ENCODE results near the gene AJAP1.

The AJAP1 gene

DNA sequence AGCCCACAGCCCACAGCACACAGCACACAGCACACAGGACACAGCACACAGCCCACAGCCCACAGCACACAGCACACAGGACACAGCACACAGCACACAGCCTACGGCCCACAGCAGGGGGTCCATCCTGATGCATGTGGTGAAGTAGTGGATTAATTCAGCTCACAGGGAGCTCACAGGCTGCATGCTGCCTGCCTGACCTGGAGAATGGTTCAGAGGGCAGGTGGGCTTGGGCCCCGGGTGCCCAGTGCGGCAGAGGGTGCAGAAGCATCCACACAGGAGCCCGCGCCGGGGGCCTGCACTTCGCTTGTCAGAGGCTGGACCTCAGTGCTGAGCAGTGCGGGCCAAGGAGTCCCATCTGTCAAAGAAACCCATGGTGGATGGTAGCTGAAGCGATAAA is 21.1 kb upstream of the AJAP1 start:
- DNase-seq = no peak

DNA sequence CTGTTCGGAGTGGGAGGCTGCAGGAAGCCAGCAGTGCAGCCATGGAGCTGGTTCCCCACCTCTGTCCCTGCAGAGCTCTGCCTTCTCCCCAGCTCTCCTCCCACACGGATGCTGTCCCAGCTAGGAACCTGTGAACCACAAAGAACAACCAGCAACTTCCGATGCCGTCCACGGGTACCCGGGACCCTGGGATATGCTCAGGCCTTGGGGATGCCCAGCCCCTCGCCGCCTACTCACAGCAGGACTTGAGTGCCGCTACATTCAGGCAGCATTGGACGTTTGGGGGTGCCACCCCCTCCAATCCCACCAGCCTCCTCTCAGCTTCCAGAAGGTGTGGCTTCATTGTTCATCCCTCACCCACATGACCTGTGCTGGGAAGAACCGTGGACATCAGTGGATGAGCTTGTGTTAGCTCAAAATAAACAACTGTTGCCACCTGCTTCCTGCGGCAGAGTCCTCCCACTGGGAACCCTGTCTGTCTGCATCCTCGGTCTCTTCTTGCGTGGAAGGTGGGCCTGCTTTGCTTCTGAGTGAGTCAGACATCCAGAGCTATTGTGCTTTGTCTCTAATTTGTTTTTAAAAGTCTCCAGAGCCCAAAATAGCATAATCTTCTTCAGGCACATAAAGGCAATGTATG is 20.1 kb upstream of the AJAP1 start:
- DNase-seq = no peak

DNA sequence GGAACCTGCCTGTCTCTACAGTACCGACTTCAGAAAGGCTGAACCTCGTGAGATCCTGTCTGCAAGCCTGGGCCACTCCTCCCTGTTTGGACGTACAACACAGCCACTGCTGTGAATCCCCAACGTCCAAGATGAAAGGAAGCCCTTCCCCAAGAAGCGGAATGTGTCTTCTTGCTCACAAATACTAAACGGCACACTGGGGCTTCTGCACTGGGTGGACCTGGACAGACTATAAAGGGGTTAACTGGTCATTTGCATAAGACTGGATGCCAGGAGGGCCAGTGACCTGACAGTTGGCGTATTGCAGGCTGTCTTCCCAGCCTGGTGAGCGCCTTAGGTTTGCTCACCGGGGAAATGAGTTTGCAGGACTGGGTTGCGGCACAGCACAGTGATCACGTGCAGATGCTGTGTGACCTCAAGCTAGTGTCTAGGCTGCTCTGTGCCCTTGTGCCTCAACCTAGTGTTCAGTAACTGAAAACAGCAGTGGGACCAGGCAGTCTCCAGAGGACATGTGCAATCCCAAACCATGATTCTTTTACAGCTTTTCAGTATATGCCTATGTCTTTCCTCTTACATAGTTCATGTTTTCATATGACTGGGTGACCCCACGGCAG is 19.5 kb upstream of the AJAP1 start:
- no peak for DNase-seq

DNA sequence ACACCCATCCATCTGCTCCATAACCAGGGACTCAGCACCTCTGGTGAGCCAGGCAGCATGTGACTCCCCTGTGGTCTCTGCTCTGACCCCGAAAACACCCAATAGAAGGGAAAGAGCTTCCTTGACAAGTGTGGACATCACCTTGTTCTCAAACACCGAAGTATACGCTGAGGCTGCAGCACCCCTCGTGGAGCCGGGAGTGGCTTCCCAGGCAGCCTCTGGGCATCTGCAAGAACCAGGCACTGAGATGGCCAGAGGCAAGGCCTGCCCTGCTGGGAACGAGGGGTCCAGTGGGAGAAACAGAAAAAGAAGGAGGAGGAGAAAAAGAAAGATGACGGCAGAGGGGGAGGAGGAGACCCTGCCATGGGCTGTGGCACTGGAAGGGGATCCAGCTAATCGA is 18.2 kb upstream of the AJAP1 start:
- no peak for DNase-seq

DNA sequence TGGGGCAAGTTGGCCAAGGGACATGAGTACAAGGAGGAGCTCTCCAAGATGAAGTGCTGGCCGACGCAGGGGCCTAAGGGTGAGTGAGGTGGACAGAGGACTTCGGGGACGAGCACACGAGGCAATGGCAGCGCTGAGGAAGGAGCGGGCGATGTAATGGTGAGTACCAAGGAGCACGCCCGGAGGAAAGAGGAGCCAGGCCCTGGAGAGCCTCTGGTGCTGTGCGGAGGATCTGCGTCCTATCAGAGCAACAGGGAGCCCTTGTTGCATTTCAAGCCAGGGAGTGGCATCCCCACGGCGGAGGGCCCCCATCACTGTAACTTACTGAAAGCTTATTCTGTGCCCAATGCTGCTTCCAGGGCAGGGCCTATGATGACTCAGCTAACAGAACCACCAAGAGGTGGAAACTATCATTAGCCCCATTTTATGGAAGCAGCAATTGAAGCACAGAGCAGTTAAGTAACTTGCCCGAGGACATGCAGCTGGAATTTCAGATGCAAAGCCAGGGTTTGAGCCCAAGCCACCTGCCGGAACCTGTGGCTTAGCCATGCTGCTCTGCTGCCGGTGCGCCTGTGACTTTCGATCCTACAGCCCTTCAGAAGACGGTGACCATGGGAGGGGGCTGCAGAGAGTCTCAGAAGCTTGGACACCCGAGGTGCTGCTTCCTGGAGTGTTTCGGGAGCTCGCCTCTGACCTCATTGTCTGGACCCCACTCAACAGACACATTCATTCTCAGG is 17.6 kb upstream of the AJAP1 start:
- DNase-seq = no peak

DNA sequence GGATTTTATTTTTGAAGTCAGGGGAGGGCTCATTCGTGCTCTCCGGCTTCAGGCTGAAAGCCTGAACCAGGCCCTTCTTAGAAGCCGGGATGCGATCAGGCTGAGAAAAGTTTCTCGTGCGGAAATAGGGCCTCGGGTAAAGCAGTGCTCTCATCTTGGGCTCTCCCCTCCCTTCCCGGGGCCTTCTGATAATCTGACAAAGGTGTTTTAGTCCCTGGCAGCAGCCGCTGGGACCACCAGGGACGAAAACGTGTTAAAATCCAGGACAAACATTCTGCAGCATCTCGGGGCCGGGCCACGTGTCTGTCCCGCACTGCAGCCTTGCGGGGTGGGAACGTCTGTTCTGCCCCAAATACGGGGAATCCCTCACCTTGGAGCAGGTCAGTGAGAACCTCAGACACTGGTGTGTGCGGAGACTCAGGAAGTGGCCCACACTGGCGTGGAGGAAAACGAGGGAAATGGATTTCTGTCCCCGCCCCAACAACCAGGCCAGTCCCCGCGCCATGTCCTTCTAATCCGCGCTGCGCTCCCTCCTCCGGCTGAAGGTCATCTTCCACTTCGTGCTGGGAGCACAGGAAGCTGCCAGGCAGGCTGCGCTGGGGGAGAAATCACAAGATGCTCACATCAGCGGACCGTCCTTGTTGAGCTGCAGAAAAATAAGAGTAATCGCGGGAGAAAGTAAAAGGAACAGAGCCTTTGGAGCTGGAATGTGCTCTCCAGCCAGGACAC is 16.6 kb upstream of the AJAP1 start:
- no peak for DNase-seq

DNA sequence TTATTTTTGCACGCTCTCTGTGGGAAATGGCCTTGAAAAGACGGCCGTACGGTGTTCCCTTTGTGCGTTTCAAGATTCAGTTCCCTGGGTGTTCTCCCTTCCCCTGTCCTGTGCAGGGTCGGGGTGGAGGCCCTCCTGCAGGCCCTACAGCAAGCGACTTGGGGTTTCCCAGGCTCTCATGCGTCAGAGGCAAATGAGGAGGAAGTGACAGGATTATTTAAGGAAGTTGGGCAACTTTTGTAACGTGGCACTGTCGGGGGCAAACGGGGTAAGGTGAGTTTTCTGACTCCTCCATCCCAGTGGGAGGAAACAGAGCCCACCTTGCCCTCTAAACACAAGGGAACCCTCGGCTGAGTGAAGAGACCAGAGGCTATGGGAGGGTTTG is 16.1 kb upstream of the AJAP1 start:
- no peak for DNase-seq

DNA sequence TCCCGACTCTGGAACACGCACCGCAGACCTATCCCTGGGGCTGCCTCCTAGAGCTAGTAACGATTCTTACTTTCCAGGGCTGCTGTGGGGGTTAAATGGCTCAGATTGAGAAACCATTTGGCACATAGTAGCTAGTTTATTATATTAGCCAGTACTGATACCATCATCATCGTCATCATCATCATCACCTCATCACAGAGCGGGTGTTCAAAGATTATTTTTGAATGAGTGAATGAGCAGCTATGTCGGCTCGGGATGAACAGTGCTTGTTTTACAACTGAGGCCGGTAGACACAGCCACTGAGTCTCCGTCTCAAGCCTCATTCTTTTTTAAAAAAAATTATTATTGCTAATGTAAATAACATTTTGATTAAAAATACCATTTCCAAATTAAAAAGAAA is 13.5 kb upstream of the AJAP1 start:
- DNase-seq = no peak

DNA sequence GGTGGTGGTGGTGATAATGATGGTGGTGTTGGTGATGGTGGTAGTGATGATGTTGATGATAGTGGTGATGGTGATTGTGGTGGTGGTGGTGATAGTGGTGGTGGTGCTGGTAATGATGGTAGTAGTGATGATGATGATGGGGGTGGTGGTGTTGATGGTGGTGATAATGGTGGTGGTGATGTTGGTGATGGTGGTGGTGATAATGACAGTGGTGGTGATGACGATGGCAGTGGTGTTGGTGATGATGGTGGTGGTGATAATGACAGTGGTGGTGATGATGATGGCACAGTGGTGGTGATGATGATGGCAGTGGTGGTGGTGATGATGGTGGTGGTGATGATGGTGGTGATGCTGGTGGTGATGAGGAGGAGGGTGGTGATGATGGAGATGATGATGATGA is 7.0 kb upstream of the AJAP1 start:
- no peak for DNase-seq

DNA sequence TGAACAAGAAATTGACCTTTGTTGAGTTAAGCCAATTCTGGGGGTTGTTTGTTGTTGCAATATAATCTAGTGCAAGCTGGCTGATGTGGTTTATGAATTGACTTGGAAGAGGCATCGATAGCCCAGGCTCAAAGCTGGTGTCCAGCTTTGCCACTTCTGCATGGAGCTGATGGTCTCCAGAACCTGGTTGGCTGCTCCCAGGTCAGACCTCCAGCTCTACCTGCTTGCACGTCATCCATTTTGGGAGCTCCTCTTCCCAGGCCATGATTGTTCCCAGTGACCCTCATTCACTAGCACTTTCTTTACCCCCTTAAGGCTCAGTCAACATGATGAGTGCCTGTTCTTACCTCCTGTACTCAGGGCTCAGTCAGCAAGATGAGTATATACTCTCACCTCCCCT is 5.8 kb upstream of the AJAP1 start:
- DNase-seq = no peak

DNA sequence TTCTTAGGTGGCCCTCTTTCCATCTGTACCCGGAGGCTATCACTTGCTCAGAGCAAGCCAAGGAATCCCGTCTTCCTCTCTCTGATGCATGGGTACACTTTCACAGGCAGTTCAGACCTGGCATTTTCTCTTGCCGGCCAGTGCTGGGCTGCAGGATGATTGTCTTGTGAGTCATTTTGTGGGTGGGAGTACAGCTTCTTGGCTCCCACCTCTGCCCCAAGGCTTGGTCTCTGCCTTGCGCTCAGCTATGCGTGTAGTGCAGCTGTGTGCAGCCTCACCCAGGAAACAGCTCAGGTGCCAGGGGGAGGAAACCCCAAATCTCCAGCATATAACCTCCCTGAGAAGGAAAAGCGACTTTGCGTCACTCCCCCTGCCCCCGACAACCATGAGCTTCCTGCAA is 3.9 kb upstream of the AJAP1 start:
- no peak for DNase-seq

DNA sequence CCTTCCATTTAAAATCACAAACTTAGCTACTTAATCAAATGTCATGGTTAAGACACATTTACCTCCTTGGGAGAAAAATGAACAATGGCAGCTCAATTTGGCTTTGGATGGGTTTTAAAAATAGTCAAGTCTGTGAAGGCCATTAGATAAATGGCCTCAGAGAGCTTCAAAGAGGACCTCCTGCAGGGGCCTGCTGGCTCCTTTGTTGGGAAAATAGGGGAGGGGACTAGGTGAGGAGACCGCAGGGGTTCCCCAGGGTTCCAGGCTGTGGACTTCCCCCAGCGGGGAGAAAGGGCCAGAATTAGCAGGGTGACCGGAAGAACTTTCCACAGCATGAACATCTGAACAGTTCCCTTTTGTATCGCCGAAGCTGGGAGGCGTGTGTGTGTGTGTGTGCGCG is 3.4 kb upstream of the AJAP1 start:
- DNase-seq = no peak

DNA sequence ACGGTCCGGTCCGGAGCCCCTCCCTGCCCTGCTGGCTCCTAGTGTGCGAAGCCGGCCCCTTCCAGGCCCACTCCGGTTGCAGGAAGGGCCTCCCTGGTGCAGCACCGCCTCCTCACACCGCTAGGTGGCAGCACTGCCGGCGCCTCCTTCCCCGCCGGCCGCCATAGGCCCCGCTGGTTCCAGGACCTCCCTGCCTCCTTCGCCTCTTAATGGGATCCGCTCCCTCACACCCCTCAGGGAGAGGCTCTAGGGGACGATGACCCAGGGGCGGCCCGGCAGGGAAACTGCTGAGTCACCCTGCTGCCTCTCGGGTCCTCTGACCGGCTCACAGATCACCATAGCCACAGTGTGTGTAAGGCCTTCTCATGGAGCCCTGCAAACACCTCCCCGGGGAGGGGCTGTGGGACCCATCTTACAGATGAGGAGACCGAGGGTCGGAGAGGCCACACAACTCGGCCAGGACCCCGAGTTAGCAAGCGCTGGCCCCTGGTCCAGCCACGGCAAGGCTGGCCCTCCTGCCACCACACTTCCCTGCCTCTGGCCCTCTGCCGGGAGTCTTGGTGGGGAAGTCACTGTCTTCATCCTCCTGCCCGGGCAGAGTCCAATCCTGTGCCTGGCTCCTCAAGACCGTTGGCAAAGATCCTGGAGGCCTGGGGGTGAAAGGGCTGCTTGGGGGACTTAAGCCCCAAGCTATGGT is 1.6 kb upstream of the AJAP1 start:
- DNase-seq = peak; percentile 39

DNA sequence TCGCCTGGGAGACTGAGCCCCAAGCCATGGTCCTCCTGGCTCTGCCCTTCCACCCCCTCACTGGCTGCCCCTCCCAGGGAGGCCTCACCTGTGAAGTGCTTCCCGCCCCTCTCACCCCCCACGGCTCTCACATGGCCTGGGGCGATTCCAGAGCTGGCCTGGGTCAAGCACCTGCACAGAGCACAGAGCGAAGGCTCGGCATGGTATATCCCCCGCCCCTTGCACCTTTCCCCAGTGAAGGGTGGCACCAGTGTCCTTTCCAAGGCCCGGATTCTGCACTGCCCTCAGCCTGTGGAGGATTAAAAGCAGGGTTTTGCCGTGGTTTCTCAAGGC is 1.1 kb upstream of the AJAP1 start:
- no peak for DNase-seq

DNA sequence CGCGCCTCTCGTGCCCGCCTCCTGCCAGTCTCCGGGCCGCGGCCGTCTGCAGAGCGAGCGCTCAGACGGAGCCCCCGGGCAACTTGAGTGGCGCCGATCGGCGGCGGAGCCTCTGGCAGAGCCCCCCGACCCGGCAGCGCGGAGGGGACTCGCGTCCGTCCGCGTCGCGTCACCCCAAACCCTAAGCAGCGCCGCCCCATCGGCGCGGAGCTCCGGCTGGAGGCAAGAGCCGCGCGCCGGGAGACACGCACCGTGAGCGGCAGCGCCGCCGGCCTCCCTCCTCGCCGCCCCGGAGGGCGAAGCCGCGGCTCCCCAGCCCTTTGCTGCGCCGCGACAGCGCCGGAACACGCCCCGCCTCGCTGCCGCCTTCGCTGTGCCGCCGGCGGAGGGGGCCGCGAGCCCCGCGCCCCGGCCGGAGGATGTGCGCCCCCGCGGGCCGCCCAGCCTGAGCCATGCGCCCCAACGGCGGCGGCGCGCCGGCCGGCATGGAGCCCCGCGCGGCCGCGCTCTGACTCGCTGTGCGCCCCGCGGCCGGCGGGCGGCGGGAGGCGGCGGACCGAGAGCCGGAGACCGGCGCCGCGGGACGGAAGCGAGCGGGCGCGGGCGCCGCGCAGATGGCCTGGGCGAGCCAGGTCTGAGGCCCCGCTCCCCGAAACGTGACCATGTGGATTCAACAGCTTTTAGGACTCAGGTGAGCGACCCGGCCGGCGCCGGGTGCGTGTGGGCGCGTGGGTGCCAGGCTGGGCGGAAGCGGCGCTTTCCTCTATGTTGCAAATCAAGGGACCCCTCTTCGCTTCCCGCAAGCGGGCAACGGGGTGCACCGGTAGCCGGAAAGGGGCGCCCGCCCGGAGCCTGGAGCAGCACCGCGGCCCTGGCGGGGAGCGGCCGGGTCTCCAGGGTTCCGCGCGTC is 610 bp downstream of the AJAP1 start:
- DNase-seq = no peak

DNA sequence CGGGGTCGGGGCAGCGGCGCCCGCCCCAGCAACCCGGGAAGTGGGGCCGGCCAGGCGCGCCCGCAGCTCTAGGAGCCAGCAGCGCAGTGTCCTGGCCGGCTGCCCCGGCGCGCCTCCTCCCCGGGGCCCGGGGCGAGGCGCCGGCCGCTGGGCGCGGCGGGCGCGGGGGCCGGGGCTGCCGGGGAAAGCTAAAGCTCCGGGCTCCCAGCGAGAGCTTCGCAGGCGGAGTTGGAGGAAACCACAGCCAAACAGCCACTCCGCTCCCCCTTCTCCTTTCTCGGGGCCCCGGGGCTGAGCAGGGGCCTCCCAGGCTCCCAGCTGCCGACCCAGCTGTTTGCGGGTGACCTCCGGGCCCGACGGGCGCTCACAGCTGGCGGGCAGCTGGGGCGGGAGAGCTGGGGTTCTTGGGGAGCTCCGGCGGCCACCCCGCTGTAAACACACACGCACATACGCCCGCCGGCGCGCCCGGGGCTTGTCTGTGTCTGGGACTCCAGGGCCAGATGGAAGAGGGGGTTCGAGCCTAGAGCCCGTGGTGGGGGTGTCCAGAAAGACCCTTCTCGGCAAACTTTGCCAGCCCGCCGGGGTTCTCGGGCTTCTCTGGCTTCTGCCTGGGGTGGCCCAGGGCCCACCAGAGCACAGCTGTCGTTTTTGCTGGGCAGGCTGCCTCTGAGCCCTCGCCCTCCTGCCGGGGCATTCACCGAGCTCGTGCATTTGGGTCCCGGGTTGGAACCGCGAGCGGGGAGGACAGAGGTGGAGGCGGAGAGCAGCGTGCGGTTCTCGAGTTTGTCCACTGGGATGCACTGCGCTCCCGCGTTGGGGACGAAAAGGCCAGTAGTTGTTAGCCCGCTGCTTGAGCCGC is 1.5 kb downstream of the AJAP1 start:
- DNase-seq = no peak

DNA sequence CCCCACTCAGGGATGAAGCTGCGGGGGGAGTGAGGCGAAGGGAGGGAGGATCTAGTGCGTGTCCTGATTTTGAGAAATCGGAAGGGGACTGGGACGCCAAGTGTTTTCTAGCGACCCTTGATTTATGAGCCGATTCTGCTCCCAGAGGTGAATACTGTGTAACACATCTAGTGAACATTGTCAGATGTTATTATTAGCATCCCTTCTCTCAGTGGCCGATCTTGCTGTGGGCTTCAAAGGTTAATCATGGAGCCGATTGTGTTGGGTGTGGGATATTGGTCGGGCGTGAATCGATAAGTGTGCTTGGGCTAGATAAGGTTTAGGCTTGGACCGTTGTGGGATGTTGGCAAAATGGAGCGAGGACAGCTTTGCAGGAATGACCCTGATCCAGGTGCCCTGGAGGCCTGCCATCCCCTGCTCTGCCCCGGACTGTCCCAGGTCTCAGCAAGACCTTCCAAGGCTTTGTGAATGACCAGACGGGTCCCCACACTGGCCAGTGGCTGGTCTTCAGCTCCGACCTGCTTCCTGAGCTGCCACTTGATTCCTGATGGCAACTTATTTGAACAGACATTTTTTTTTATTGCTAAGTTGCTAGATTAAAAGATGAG is 2.2 kb downstream of the AJAP1 start:
- no peak for DNase-seq

DNA sequence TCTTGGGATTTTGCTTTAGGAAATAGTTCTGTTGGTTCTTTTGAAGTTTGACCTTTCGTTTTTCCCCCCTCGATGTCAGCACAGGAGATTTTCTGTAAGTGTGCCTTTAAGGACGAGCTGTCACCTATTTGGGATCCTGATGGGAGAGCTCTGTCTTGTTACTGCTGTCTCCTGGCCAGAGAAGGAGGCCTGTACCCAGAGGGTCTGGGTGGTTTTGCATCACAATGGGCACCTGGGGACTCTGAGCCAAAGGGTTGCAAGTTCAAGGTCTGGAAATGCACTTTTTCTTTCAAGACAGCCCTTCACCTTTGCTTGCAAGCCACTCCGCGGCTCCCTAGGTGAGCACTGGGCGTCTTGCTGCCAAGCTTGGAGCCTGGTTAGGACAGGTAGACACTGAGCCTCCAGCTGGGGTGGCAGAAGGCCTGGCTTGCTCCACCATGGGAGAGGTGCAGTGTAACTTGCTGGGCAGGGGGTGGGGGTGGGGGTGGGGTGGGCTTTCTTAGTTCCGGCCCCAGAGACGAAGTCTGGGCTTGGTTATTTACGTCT is 2.9 kb downstream of the AJAP1 start:
- DNase-seq = no peak

DNA sequence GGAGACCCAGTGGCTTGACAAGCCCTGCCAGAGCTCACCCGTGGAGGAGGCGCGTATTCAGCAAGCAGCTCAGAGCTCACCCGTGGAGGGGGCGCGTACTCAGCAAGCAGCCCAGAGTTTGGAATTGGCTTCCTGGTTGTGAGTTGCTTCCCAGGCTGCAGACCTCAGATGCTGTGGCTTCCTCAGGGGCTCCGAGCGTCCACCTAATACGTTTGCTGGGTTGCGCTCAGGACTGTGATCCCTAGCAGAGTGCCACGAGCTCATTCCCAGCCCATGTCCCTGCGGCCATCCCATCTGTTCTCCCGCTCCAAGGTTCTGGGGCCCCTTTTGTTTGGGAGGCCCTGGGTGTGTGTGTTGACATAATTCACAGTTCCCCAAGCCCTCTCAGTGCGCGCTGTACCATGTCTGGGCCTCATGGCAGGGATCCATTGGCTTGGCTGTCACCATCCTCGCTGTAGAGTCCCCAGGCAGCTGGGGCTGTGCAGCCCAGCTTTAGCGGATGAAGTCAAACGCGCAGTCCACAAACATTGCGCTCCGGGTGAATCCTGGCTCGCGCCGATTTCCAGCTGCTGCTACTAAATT is 3.6 kb downstream of the AJAP1 start:
- no peak for DNase-seq

Measured in CD4-positive, alpha-beta T cell treated with Interleukin-4 for 4 hours (primary cell).